Measurements from ENCODE around the gene TMPRSS12.
"Not testable (repeated sequence)": the region's sequence is repeated elsewhere in the genome, so short reads cannot be mapped to it uniquely, and the experiment has no call there.

TMPRSS12 gene

GRCh38 chr12:50859621-50860310 lies 17.0 kb downstream of the TMPRSS12 start:
- DNase-seq: no peak

DNA sequence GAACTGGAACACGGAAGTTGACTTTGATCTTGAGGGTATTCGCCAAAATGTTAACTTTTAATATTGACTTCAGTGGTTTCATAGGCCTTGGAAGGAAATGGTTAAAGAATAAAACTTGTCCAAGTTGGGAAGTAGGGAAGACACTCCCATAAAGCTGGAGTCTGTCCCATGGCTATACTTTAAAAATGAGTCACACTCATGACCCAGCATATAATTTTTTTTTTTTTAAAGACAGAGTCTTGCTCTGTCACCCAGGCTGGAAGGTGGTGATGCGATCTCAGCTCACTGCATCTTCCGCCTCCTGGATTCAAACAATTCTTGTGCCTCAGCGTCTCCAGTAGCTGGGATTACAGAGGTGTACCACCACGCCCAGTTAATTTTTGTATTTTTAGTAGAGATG lies 19.6 kb downstream of the TMPRSS12 start:
- DNase-seq: no peak

DNA sequence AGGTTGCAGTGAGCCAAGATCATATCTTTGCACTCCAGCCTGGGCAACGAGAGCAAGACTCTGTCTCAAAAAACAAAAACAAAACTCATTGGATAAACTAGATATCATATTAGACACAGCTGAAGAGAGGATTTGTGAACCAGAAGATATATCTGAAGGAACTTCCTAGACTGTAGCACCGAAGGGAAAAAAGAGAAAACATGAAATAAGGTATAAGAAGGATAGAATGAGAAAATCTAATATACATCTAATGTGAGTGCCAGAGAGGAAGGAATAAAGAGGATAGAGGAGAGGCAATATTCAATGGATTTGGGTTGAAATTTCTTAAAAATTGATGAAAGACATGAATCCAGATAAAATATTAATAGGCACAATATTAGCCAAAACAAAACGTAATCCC lies 22.5 kb downstream of the TMPRSS12 start:
- DNase-seq: no peak

DNA sequence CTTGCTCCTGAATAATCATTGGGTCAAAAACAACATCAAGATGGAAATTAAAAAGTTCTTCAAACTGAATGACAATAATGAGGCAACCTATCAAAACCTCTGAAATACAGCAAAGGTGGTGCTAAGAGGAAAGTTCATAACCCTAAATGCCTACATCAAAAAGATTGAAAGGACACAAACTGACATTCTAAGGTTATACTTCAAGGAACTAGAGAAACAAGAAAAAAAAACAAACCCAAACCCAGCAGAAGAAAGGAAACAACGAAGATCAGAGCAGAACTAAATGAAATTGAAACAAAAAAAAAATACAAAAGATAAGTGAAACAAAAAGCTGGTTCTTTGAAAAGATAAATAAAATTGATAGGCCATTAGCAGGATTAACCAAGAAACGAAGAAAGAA lies 26.2 kb downstream of the TMPRSS12 start:
- not testable (repeated sequence) for DNase-seq

DNA sequence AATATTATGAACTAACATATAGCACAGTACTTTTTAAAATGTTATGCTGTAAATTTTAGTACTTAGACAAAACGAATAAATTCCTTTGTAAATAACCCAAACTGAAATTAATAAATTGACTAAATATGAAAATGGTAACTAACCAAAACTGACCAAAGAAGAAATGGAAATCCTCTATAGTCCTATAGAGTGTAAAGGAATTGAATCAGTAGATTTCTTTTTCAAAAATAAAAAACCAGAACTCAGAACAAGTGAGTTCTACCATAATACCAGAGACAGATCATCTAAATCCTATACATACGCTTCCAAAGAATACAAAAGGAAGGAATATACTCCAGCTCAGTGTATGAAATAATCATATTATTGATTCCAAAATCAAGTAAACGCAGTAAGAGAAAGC lies 39.8 kb downstream of the TMPRSS12 start:
- no peak for DNase-seq

DNA sequence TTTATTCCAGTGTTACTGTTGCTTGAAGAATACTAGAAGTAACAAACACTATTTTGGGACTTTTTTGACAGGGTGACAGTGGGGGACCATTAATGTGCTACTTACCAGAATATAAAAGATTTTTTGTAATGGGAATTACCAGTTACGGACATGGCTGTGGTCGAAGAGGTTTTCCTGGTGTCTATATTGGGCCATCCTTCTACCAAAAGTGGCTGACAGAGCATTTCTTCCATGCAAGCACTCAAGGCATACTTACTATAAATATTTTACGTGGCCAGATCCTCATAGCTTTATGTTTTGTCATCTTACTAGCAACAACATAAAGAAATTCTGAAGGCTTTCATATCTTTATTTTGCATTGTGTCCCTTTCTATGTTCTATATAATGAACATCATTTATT lies 44.5 kb downstream of the TMPRSS12 start:
- no peak for DNase-seq

GRCh38 chr12:50888666-50889065 lies 45.9 kb downstream of the TMPRSS12 start:
- DNase-seq: no peak

DNA sequence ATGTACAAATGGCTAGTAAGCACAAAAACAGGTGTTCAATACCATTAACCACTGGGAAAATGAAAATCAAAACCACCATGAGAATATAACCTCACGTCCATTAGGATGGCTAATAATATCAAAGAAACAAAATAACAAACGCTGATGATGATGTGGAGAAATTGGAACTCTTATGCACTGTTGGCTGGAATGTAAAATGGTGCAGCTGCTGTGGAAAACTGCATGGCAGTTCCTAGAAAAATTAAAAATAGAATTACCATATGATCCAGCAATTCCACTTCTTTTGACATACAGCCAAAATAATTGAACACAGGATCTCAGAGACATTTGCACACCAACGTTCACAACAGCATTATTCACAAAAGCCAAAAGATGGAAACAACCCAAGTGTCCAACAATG lies 51.5 kb downstream of the TMPRSS12 start:
- DNase-seq: no peak

DNA sequence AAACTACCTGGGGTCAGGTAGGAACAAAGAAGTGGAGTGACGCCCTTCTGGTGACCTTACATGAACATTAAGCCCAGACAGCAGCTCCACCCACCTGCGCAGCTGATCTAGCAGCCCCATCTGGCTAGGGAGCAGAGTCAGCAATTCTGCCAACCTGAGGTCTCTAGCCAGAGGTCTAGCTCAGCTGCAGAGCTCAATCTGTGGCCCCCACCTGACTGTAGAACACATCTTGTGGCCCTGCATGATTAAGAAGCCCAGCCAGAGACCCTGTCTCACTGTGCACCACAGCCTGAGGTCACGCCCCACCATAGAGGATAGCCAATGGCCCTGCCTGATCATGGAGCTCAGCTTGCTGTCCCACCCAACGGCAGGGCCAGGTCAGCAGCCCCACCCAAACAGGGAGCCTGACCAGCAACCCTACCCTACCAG lies 59.0 kb downstream of the TMPRSS12 start:
- DNase-seq: no peak

GRCh38 chr12:50908479-50908878 lies 65.8 kb downstream of the TMPRSS12 start:
- DNase-seq: not testable (repeated sequence)

DNA sequence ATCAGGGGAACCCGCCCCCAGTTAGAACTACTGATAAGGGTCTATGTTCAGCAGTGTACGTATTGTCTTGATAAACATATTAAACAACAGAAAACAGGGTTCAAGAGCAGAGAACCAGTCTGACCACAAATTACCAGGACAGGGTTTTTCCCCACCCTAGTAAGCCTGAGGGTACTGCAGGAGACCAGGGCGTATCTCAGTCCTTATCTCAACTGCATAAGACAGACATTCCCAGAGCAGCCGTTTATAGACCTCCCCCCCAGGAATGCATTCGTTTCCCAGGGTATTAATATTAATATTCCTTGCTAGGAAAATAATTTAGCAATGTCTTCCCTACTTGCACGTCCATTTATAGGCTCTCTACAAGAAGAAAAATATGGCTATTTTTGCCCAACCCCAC lies 69.6 kb downstream of the TMPRSS12 start:
- DNase-seq: not testable (repeated sequence)

DNA sequence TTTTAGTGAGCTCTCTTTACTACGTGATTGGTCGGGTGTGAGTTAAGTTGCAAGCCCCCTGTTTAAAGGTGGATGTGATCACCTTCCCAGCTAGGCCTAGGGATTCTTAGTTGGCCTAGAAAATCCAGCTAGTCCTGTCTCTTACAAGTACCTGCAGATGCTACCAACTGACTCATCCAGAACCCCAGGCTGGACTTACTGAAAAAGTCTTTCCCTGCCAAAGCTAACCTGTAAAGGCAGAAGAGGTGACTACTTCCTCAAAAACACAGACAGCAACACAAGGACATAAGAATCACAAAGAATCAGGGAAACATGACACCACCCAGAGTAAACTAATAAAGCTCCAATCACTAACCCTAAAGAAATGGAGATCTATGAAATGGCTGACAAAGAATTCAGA lies 70.5 kb downstream of the TMPRSS12 start:
- no peak for DNase-seq

DNA sequence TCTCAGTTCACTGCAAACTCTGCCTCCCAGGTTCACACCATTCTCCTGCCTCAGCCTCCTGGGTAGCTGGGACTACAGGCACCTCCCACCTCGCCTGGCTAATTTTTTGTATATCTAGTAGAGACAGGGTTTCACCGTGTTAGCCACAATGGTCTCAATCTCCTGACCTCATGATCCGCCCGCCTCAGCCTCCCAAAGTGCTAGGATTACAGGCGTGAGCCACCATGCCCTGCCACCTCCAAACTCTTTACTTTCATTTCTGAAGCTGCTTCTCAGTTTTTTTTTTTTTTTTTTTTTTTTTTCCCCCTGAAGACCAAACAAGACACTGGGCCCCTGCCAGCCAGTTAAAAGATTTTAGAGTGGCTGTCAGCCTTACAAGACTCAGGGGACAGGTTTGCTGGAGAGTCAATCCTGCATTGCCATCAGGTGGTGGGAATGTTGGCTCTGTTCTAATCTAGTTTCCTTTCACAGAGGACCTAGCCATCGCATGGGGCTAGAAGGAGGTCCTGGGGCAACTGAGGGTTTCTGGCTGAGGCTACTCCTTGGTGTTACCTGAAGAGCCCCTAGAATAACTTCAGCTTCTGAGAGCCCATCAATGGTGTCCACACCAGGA lies 72.3 kb downstream of the TMPRSS12 start:
- DNase-seq: no peak

DNA sequence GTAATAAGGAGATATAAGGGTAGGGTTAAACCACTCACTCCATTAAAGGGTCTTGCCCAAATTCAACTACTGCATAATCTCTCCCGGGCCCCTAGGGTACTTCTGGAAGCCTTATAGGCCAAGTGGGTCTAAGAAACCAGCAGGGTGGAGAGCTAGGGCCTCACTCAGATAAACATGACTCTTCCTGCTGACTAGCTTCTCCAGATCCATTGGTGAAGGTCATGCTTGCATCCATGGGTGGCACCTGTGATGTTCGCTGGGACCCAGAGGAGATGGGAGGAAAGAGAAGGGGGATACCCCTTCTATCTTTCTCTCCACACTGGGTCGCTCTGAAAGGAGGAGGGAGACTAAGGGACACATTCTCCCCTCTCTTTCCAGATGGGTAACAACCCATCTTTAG lies 73.6 kb downstream of the TMPRSS12 start:
- no peak for DNase-seq

DNA sequence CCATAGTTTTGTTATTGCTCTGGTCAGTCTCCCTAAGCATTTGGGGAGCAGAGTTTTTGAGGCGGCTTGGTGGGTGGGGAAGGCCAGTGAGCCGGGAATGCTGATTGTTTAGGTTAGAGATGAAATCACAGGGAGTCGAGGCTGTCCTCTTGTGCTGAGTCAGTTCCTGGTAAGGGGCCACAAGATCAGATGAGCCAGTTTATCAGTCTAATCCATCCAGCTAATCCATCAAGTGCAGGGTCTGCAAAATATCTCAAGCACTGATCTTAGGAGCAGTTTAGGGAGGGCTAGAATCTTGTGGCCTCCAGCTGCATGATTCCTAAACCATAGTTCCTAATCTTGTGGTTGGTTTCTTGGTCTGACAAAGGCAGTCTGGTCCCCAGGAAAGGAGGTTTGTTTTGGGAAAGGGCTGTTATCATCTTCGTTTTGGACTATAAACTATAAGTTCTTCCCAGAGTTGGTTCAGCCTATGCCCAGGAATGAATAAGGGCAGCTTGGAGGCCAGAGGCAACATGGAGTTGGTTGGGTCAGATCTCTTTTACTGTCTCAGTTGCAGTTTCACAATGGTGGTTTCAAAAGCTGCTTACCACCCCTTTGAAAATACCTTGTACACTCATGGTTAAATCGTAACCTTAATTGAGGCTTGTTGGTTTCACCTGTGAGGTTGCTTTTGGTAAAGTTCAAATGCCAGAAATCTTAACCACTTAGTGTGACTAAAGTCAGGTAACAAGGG lies 76.0 kb downstream of the TMPRSS12 start:
- DNase-seq: no peak

DNA sequence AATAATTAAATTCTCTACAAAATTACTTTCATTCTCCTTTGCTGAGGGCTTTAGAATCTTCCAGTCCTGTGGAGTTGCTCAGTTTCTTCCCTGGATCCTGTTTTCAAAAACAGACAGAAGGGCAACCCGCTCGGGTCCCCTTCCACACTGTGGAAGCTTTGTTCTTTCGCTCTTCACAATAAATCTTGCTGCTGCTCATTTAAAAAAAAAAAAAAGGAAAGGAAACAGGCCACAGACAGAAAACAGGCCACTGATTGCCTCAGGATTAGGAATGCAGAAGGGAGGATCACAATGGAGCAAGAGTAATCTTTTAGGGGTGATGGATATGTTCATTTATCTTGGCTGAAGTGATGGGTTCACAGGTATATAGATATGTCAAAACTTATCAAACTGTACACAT lies 80.1 kb downstream of the TMPRSS12 start:
- peak in 3 of 56 donors; percentile 5 to 15 (median 5) for DNase-seq

GRCh38 chr12:50923361-50924130 lies 80.8 kb downstream of the TMPRSS12 start:
- peak in 2 of 56 donors; percentile 18 to 55 for DNase-seq

DNA sequence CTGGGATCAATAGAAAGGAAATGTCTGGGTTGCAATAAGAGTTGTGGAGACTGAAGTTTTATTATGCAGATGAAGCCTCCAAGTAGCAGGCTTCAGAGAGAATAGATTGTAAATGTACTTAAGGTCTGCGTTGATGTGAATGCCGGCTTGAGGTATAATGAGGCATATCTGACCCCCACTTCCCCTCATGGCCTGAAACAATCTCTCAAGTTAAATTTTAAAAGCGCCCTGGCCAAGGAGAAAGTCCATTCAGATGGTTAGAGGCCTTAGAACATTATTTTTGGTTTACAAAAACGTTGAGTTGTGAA lies 81.4 kb downstream of the TMPRSS12 start:
- DNase-seq: peak in 1 of 56 donors; percentile 59

GRCh38 chr12:50924439-50925341 lies 82.0 kb downstream of the TMPRSS12 start:
- DNase-seq: peak in 54 of 56 donors; percentile 15 to 90 (median 77)

DNA sequence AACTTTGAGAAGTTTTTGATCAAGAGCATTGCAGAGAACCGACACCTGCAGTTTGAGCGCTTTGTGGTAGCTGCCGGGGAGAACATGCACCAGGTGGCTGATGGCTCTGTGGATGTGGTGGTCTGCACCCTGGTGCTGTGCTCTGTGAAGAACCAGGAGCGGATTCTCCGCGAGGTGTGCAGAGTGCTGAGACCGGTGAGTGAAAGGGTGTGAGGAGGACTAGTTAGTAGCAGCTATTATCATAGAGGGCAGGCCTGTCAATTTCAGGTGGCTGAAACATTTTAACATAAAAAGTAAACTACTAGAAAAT lies 82.6 kb downstream of the TMPRSS12 start:
- peak in 3 of 56 donors; percentile 52 to 58 (median 54) for DNase-seq

DNA sequence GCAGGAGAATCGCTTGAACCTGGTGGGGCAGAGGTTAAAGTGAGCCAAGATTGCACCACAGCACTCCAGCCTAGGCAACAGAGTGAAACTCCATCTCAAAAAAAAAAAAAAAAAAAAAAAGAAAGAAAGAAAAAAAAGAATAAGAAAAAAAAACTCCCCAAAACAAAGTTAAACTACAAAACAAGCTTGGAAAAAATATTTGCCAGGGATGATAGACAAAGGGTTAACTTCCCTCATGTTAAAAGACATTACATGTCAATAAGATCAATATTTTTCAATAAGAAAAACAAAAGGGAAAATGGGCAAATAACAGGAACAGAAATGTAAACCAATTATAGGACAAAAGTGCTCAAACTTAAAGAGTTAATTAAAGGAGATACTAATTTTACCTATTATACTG lies 83.2 kb downstream of the TMPRSS12 start:
- DNase-seq: no peak
